Ovary (tissue), 9 donors: Measurements from ENCODE around the gene RYR1. TPM values are rescaled to one million over a fixed set of nuclear protein-coding genes. Genes with fewer than 3 reads are reported as not detected.
A peak's percentile ranks its signal among the peaks of the same experiment; 100 is the strongest.

Experiments used
- DNase-seq, 5 donors: peaks; one replicate each; pipeline ENCODE4 v3.0.0-alpha.2; 2019 to 2020
- H3K27ac ChIP-seq, 2 donors: fragments of 200-600 bp; one replicate each; pipeline versions ENCODE4 v1.5.1 to v1.8.0; 2019 to 2022
- H3K27me3 ChIP-seq: fragments of 200-600 bp; one replicate; pipeline ENCODE4 v1.8.0; 2022
- H3K36me3 ChIP-seq: fragments of 200-600 bp; sonication (generic); one replicate; pipeline ENCODE4 v1.5.1; 2019
- H3K4me1 ChIP-seq: one replicate; pipeline ENCODE4 v1.8.1; 2013; ENCODE audit warnings: mild to moderate bottlenecking, moderate library complexity; ENCODE audit not compliant: insufficient read depth
- H3K4me3 ChIP-seq: fragments of 200-600 bp; sonication (generic); one replicate; pipeline ENCODE4 v1.5.1; 2017
- H3K9me3 ChIP-seq, 2 donors: fragments of 200-600 bp in 1 of 2; sonication (generic) in 1 of 2; one replicate each; pipeline versions ENCODE4 v1.5.1 to v1.8.1; 2013 to 2019; ENCODE audit warnings: mild to moderate bottlenecking in 1 of 2, moderate library complexity in 1 of 2
- EP300 ChIP-seq: sonication (generic); formaldehyde crosslinking; IDR thresholded peaks from one replicate; pipeline ENCODE4 v1.6.1; 2017; ENCODE audit warnings: antibody characterized with exemption
- POLR2A ChIP-seq: fragments of 450-650 bp; IDR thresholded peaks from one replicate; pipeline ENCODE4 v1.6.1; 2017; ENCODE audit warnings: antibody characterized with exemption, mild to moderate bottlenecking, moderate library complexity
- WGBS, 3 donors: extraction: QIAGEN DNeasy Blood & Tissue Kit in 1 of 3; methylation state at CpG; one replicate each; pipeline versions ENCODE4 v1.1.5 to v1.1.7; 2013 to 2017; 5-methylcytosine and 5-hydroxymethylcytosine counted together
- intact Hi-C, 4 donors: fragments of 100-400 bp; cut with DNase I; formaldehyde crosslinking; loops; one replicate each; pipeline versions ENCODE4 v1.11.0 to v1.15.1; 2022 to 2023
- polyA plus RNA-seq, 2 donors: library from polyadenylated mRNA; stranded (reverse); fragments of 200-250 nt in 1 of 2; fragments of 350-450 nt in 1 of 2; fragmentation: Illumina TruSeq in 1 of 2; extraction: RNeasy Lipid Tissue Mini Kit (QIAGEN cat#74804) in 1 of 2; gene quantifications; one replicate each; pipeline ENCODE4 v1.2.3, GENCODE V29; 2013 to 2014
- total RNA-seq, 7 donors: library from RNA; depleted of rRNA in 2 of 7; stranded (reverse); fragments of >200 nt in 2 of 7; fragmentation: NEBNext Ultra II Directional in 3 of 7; extraction: Animal tissue kit (Norgen Biotek cat#: 25700) in 3 of 7; gene quantifications; one replicate each; pipeline versions ENCODE4 v1.1.0 to v1.2.4, GENCODE V29; 2016 to 2023
- TF ChIP-seq, protein P1 (sequence below), 3 donors: fragments of 450-650 bp in 2 of 3; fragments of 200-600 bp in 1 of 3; IDR thresholded peaks; one replicate each; pipeline versions ENCODE4 v1.5.1 to v1.8.0; 2016 to 2022; ENCODE audit warnings: antibody characterized with exemption in 3 of 3, mild to moderate bottlenecking in 1 of 3
- donor health status: DM: no; HTN: no; CAD: no; lungs with moderate emphysema.
- donor health status: DM: no; HTN: no; CAD: no.
- donor health status: Bipolar disorder and iron deficiency.
- donor health status: DM: yes; HTN: yes; CAD: no.
- donor health status: DM: no; HTN: no; CAD: no.
- donor health status: DM: yes; HTN: yes; CAD: no.

Gene RYR1
- total and polyA plus RNA-seq, 9 donors: 0.57 to 2.6 (median 1.0) TPM

DNA sequence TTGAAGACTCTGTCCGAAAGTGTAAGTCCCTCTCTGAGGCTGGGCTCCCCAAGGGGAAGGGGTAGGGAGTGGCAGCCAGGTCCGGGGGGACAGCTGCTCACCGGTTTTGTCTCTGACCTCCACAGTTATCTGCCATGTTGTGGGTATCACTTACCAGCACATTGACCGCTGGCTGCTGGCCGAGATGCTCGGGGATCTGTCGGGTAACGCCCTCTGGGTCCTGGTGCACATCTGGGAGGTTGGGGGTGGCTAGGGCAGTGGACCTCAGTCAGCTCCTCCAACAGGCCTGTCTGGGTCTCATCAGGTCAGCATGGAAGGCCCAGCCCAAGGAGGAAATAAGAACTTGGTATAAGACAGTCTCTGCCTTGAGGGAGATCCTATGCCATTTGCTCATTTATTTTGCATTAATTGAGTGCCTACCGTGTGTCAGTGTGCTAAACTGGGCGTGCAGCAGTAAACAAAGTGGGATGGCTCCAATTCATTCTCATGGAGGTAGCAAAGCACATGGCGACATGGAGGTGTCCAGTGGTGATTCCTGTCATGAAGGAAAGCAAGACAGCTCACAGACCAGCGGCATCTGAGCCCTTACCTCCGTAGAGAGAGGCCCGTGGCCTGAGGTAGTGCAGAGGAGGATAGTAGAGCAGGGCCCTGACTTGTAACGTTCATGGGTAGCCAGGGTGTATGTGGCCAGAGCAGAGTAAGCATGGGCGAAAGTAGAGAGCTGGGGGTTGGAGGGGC, 199.2 kb downstream of the RYR1 start:
- Histone ChIP-seq H3K4me1 (no peaks in the 10 kb centered on the region), H3K36me3 (no peaks in the 10 kb centered on the region), H3K9me3 (no peaks in the 10 kb centered on the region), H3K4me3 (no peak overlapping the region), H3K27ac (no peak overlapping the region), H3K27me3 (no peaks in the 10 kb centered on the region)
- WGBS, 3 donors: 80 to 92% (median 84%) methylated on average over 16 of the region's 16 CpGs
- TF ChIP-seq EP300 (no peak), POLR2A (no peak)
- TF ChIP-seq, protein P1, sequence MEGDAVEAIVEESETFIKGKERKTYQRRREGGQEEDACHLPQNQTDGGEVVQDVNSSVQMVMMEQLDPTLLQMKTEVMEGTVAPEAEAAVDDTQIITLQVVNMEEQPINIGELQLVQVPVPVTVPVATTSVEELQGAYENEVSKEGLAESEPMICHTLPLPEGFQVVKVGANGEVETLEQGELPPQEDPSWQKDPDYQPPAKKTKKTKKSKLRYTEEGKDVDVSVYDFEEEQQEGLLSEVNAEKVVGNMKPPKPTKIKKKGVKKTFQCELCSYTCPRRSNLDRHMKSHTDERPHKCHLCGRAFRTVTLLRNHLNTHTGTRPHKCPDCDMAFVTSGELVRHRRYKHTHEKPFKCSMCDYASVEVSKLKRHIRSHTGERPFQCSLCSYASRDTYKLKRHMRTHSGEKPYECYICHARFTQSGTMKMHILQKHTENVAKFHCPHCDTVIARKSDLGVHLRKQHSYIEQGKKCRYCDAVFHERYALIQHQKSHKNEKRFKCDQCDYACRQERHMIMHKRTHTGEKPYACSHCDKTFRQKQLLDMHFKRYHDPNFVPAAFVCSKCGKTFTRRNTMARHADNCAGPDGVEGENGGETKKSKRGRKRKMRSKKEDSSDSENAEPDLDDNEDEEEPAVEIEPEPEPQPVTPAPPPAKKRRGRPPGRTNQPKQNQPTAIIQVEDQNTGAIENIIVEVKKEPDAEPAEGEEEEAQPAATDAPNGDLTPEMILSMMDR (IDR thresholded peaks at IDR 0.05): no peak
- no peak for DNase-seq
- intact Hi-C loops: loop anchor here in 1 of 4 donors (10.0 kb wide), 1 partner anchor 228 kb away; the partner anchor contains the start of gene FAM98C

DNA sequence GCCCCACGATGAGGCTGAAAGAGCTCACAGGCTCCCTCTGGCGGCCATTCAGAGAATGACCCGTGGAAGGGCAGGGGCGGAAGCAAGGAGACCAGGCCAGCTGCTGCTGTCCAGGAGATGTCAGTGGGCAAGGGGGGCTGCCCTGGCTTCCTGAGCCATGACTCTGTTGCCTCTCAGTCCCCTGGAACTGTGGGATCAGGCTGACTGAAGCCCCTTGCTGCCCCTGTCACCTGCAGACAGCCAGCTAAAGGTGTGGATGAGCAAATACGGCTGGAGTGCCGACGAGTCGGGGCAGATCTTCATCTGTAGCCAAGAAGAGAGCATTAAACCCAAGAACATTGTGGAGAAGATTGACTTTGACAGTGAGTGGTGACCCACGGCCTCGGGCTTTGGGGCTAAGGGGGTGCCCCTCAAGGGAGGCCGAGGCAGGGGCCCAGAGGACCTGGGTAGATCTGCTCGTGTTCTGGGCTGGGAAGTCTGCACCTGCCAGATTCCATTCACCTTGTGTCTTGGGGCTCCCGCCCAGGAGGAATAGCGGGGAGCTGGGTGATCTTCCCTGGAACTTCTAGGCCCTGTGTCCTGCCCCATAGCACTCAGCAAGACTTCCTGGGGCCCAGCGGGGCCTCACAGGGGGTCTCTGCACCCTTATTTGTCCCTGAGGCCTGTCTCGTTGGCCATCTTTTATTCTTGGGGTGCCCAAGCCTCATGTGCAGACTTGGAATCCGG, 201.4 kb downstream of the RYR1 start:
- H3K4me1 ChIP-seq: no peaks in the 10 kb centered on the region
- H3K4me3 ChIP-seq: no peak overlapping the region
- H3K36me3 ChIP-seq: no peaks in the 10 kb centered on the region
- H3K27ac ChIP-seq: no peak overlapping the region
- peak; percentile 61 to 87 (median 81) for DNase-seq
- 67 to 71% (median 69%) methylated on average over 17 of the region's 17 CpGs for WGBS, 3 donors
- no peaks in the 10 kb centered on the region for H3K27me3 ChIP-seq
- no peak for TF ChIP-seq EP300
- TF ChIP-seq, protein P1 (IDR thresholded peaks at IDR 0.05): peak; percentile 81 to 96 (median 87)
- no peak for TF ChIP-seq POLR2A
- intact Hi-C loops: loop anchor here in 2 of 4 donors (5.0 to 10.0 kb wide), 2 partner anchors 217 to 230 kb away; partner anchors contain the start of gene FAM98C (in 1 of the 2)
- no peaks in the 10 kb centered on the region for H3K9me3 ChIP-seq

DNA sequence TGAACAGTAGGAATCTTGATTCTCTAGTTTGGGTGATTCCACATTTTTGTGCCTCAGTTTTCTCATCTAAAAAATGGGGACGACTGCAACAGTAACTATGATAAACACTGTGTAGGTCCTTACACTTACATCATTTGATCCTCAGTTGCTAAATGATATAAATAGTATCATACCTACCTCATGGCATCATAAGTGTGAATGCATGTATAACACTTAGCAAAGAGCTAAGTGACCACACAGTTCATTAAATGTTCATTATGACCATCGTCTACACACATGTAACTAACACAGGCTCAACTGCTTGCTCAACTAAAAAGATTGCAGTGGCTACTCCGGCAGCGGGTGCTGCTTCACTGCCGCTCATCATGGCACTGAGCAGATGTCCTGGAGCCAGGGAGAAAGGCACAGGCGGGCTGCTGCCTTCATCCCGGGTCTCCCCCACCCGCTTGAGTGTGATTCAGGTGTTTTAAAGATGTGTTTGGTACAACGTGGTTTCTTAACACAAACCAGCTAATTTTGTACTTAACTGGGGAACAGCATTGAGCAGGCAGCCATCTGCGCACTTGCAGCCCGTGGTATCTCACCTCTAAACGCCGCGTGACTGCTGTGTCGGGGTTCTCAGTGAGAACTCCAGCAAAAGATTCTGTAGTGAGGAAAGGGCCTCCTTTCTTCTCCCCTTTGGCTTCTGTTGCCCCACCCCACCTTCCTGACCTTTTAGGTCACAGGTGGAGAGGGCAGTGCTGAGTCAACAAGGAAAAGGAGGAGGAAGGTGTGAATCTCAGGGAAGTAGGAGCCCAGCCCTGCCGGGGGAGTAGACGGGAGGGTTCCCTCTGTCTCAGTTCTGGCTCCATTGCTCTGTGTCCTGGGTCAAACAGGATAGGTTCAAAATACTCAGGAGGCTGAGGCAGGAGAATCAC, 202.2 kb downstream of the RYR1 start:
- DNase-seq: no peak
- intact Hi-C loops: loop anchor here in 2 of 4 donors (5.0 to 10.0 kb wide), 2 partner anchors 217 to 231 kb away; partner anchors contain the start of gene FAM98C (in 1 of the 2)
- no peak overlapping the region for H3K4me3 ChIP-seq
- H3K4me1 ChIP-seq: no peaks in the 10 kb centered on the region
- H3K27ac ChIP-seq: no peak overlapping the region
- TF ChIP-seq, protein P1 (IDR thresholded peaks at IDR 0.05): no peak
- no peak for TF ChIP-seq EP300
- TF ChIP-seq POLR2A: no peak
- H3K27me3 ChIP-seq: no peaks in the 10 kb centered on the region
- H3K36me3 ChIP-seq: no peaks in the 10 kb centered on the region
- no peaks in the 10 kb centered on the region for H3K9me3 ChIP-seq
- WGBS, 3 donors: 82 to 87% (median 84%) methylated on average over 17 of the region's 17 CpGs

Other genes starting within 250 kb of the RYR1 start
- gene DPF1, start 209.5 kb upstream of the RYR1 start, total RNA-seq: 1 to 10 TPM in 1 of 7 donors, under 1 TPM in 4, not detected in 2; 0.23 to 1.0 (median 0.35) TPM
- under 1 TPM; 0.23 to 0.50 TPM for gene DPF1, start 209.5 kb upstream of the RYR1 start, polyA plus RNA-seq
- gene PPP1R14A, start 177.3 kb upstream of the RYR1 start, total RNA-seq: 100 to 1,000 TPM in 3 of 7 donors, 10 to 100 TPM in 4; 36.8 to 235 (median 97.1) TPM
- gene PPP1R14A, start 177.3 kb upstream of the RYR1 start, polyA plus RNA-seq: 10 to 100 TPM; 10.5 to 92.8 TPM
- gene SPINT2, start 169.1 kb upstream of the RYR1 start, total RNA-seq: 100 to 1,000 TPM; 111 to 556 (median 118) TPM
- 10 to 100 TPM; 71.5 to 79.6 TPM for gene SPINT2, start 169.1 kb upstream of the RYR1 start, polyA plus RNA-seq
- 100 to 1,000 TPM in 1 of 7 donors, 10 to 100 TPM in 2, 1 to 10 TPM in 3, not detected in 1; 1.8 to 179 (median 11.1) TPM for gene C19orf33, start 129.4 kb upstream of the RYR1 start, total RNA-seq
- gene C19orf33, start 129.4 kb upstream of the RYR1 start, polyA plus RNA-seq: 1 to 10 TPM in 1 of 2 donors, not detected in 1; 7.9 TPM
- gene YIF1B, start 117.7 kb upstream of the RYR1 start, total RNA-seq: 10 to 100 TPM in 6 of 7 donors, 1 to 10 TPM in 1; 8.5 to 37.2 (median 21.8) TPM
- 10 to 100 TPM in 1 of 2 donors, 1 to 10 TPM in 1; 9.9 to 23.7 TPM for gene YIF1B, start 117.7 kb upstream of the RYR1 start, polyA plus RNA-seq
- 10 to 100 TPM in 5 of 7 donors, 1 to 10 TPM in 2; 6.0 to 30.1 (median 19.8) TPM for gene KCNK6, start 113.8 kb upstream of the RYR1 start, total RNA-seq
- 10 to 100 TPM in 1 of 2 donors, 1 to 10 TPM in 1; 7.4 to 16.4 TPM for gene KCNK6, start 113.8 kb upstream of the RYR1 start, polyA plus RNA-seq
- 10 to 100 TPM in 1 of 7 donors, 1 to 10 TPM in 6; 2.9 to 13.4 (median 5.7) TPM for gene CATSPERG, start 97.9 kb upstream of the RYR1 start, total RNA-seq
- gene CATSPERG, start 97.9 kb upstream of the RYR1 start, polyA plus RNA-seq: 1 to 10 TPM; 1.8 to 2.1 TPM
- gene PSMD8, start 59.1 kb upstream of the RYR1 start, total RNA-seq: 100 to 1,000 TPM in 3 of 7 donors, 10 to 100 TPM in 4; 59.1 to 125 (median 85.3) TPM
- 100 to 1,000 TPM in 1 of 2 donors, 10 to 100 TPM in 1; 81.5 to 129 TPM for gene PSMD8, start 59.1 kb upstream of the RYR1 start, polyA plus RNA-seq
- gene GGN, start 45.7 kb upstream of the RYR1 start, total RNA-seq: under 1 TPM in 5 of 7 donors, not detected in 2; 0.24 to 0.75 (median 0.69) TPM
- gene GGN, start 45.7 kb upstream of the RYR1 start, polyA plus RNA-seq: under 1 TPM in 1 of 2 donors, not detected in 1; 0.28 TPM
- gene SPRED3, start 45.0 kb upstream of the RYR1 start, total RNA-seq: 1 to 10 TPM in 4 of 7 donors, under 1 TPM in 3; 0.24 to 2.1 (median 1.0) TPM
- under 1 TPM; 0.29 to 0.60 TPM for gene SPRED3, start 45.0 kb upstream of the RYR1 start, polyA plus RNA-seq
- gene FAM98C, start 30.6 kb upstream of the RYR1 start, total RNA-seq: 10 to 100 TPM; 16.5 to 23.7 (median 20.9) TPM
- gene FAM98C, start 30.6 kb upstream of the RYR1 start, polyA plus RNA-seq: 10 to 100 TPM in 1 of 2 donors, 1 to 10 TPM in 1; 7.8 to 18.8 TPM
- gene RASGRP4, start 7.5 kb upstream of the RYR1 start, total RNA-seq: 1 to 10 TPM in 3 of 7 donors, under 1 TPM in 4; 0.45 to 1.8 (median 0.84) TPM
- gene RASGRP4, start 7.5 kb upstream of the RYR1 start, polyA plus RNA-seq: 1 to 10 TPM in 1 of 2 donors, under 1 TPM in 1; 0.58 to 2.5 TPM
- gene MAP4K1, start 184.3 kb downstream of the RYR1 start, total RNA-seq: 1 to 10 TPM in 6 of 7 donors, under 1 TPM in 1; 0.95 to 6.1 (median 2.6) TPM
- gene MAP4K1, start 184.3 kb downstream of the RYR1 start, polyA plus RNA-seq: 1 to 10 TPM; 1.0 to 2.6 TPM
- gene EIF3K, start 185.5 kb downstream of the RYR1 start, total RNA-seq: 100 to 1,000 TPM; 247 to 527 (median 267) TPM
- 100 to 1,000 TPM; 215 to 391 TPM for gene EIF3K, start 185.5 kb downstream of the RYR1 start, polyA plus RNA-seq
- gene ACTN4, start 214.0 kb downstream of the RYR1 start, total RNA-seq: 100 to 1,000 TPM; 139 to 419 (median 299) TPM
- gene ACTN4, start 214.0 kb downstream of the RYR1 start, polyA plus RNA-seq: 100 to 1,000 TPM; 188 to 458 TPM